Mesodermal cell (in vitro differentiated cells): ENCODE data around the gene SMCHD1.
A peak's percentile ranks its signal among the peaks of the same experiment; 100 is the strongest.
"Not testable (repeated sequence)": the region's sequence is repeated elsewhere in the genome, so short reads cannot be mapped to it uniquely, and the experiment has no call there.

Source experiments
- H3K27ac ChIP-seq: 2 replicates; pipeline ENCODE4 v1.7.0; 2013; ENCODE audit warnings: mild to moderate bottlenecking, low read depth, low read length, moderate library complexity; ENCODE audit not compliant: severe bottlenecking
- H3K36me3 ChIP-seq: 2 replicates; pipeline ENCODE4 v1.7.1; 2013; ENCODE audit warnings: mild to moderate bottlenecking, low read length, moderate library complexity; ENCODE audit not compliant: control insufficient read depth, insufficient read depth
- H3K4me1 ChIP-seq: one replicate; pipeline ENCODE4 v1.7.1; 2013; ENCODE audit warnings: mild to moderate bottlenecking, low read length; ENCODE audit not compliant: insufficient read depth, control insufficient read depth, poor library complexity, severe bottlenecking
- H3K4me3 ChIP-seq: 2 replicates; pipeline ENCODE4 v1.7.0; 2013; ENCODE audit warnings: low read length, control low read depth, mild to moderate bottlenecking; ENCODE audit not compliant: insufficient read depth, poor library complexity, severe bottlenecking; ENCODE audit errors: extremely low read depth
- H3K9me3 ChIP-seq: 2 replicates; pipeline ENCODE4 v1.7.1; 2013; ENCODE audit warnings: mild to moderate bottlenecking, low read length, moderate library complexity; ENCODE audit not compliant: control insufficient read depth
- WGBS, 2 experiments: methylation state at CpG; one replicate each; pipeline ENCODE4 v1.1.5; 2013; ENCODE audit warnings: missing lambda C conversion rate in 2 of 2; ENCODE audit not compliant: insufficient coverage in 2 of 2; 5-methylcytosine and 5-hydroxymethylcytosine counted together

Gene SMCHD1

GRCh38 chr18:2777241-2777640 is 121.7 kb downstream of the SMCHD1 start:
- Histone ChIP-seq H3K4me3 (no peak overlapping the region), H3K27ac (no peak overlapping the region), H3K9me3 (no peaks in the 10 kb centered on the region), H3K36me3 (peaks cover 61% of the 10 kb centered on the region), H3K4me1 (no peaks in the 10 kb centered on the region)

DNA sequence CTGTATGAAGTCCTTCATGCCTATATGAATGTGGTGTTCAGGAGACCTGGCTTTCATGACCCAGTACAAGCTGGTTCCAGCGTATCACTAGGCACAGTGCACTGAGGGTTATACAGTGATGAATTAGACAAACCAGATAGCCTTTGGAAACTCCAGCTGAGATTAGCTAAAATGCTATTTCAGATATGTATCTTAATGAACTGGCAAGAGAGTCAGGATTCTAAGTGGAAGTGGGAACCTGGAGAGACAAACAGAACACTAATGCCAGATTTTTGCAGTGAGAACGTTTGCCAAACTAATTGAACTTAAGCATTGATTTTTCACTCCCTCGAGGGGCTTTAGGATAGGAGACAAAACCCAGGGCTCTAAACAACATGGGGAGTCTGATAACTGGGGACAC is 125.2 kb downstream of the SMCHD1 start:
- Histone ChIP-seq H3K36me3 (peaks cover 59% of the 10 kb centered on the region), H3K9me3 (no peaks in the 10 kb centered on the region), H3K4me1 (no peaks in the 10 kb centered on the region), H3K27ac (no peak overlapping the region), H3K4me3 (no peak overlapping the region)
- WGBS, 2 experiments, result 87 to 90% methylated on average over 2 to 3 of the region's 3 CpGs

DNA sequence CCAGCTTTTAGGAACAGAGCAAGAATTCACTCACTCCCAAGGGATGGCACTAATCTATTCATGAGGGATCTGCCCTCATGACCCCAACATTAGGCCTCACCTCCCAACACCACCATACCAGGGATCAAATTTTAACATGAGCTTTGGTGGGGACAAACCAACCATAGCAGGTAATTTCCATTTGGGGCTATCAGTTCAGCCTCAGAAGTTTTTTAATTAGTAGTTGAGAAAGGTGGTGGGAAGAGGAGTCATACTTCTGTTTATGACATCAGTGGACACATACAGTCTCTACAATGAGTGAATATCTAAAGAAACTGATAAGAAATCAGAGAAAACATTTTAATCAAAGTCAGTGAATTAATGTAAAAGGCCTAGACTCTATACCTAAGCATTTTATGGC is 131.7 kb downstream of the SMCHD1 start:
- H3K36me3 ChIP-seq, result peaks cover 65% of the 10 kb centered on the region
- no peak overlapping the region for H3K27ac ChIP-seq
- no peaks in the 10 kb centered on the region for H3K4me1 ChIP-seq
- H3K4me3 ChIP-seq, result no peak overlapping the region
- H3K9me3 ChIP-seq, result no peaks in the 10 kb centered on the region

DNA sequence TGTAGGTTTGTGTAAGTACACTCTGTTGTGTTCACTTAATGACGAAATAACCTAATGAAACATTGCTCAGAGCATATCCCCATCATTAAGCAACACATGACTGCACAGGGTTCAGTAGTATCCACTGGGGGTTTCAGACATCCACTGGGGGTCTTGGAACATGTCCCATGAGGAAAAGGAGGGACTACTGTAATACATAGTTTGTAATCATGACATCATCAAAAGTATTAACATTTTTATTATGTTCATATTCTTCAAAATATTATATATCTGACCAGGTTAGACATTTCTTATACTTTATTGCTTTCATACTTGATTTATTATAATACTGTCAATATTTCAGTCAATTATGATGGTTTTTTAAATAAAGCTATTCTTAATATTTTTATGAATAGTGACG is 136.9 kb downstream of the SMCHD1 start:
- peaks cover 52% of the 10 kb centered on the region for H3K36me3 ChIP-seq
- H3K4me3 ChIP-seq, result no peak overlapping the region
- H3K9me3 ChIP-seq, result no peaks in the 10 kb centered on the region
- H3K27ac ChIP-seq, result no peak overlapping the region
- no peaks in the 10 kb centered on the region for H3K4me1 ChIP-seq
- no CpG with 5 or more reads among the region's 2 CpGs for WGBS, 2 experiments

GRCh38 chr18:2794159-2794558 is 138.6 kb downstream of the SMCHD1 start:
- Histone ChIP-seq H3K27ac (no peak overlapping the region), H3K36me3 (peaks cover 50% of the 10 kb centered on the region), H3K9me3 (no peaks in the 10 kb centered on the region), H3K4me3 (no peak overlapping the region), H3K4me1 (no peaks in the 10 kb centered on the region)
- WGBS, 2 experiments, result 97% methylated on average over 8 of the region's 9 CpGs

- no peak overlapping the region for H3K27ac ChIP-seq
- H3K36me3 ChIP-seq, result peaks cover 36% of the 10 kb centered on the region
- no peaks in the 10 kb centered on the region for H3K9me3 ChIP-seq
- H3K4me3 ChIP-seq, result no peak overlapping the region
- no CpG with 5 or more reads among the region's 1 CpG for WGBS, 2 experiments
- H3K4me1 ChIP-seq, result no peaks in the 10 kb centered on the region
These were observed 142.4 kb downstream of the SMCHD1 start for GRCh38 chr18:2797951-2798350.

- no peaks in the 10 kb centered on the region for H3K4me1 ChIP-seq
- no peaks in the 10 kb centered on the region for H3K9me3 ChIP-seq
- WGBS, 2 experiments, result no CpG with 5 or more reads among the region's 2 CpGs
- no peak overlapping the region for H3K27ac ChIP-seq
- H3K4me3 ChIP-seq, result no peak overlapping the region
- H3K36me3 ChIP-seq, result peaks cover 36% of the 10 kb centered on the region
These were observed 143.8 kb downstream of the SMCHD1 start for GRCh38 chr18:2799369-2799768.

DNA sequence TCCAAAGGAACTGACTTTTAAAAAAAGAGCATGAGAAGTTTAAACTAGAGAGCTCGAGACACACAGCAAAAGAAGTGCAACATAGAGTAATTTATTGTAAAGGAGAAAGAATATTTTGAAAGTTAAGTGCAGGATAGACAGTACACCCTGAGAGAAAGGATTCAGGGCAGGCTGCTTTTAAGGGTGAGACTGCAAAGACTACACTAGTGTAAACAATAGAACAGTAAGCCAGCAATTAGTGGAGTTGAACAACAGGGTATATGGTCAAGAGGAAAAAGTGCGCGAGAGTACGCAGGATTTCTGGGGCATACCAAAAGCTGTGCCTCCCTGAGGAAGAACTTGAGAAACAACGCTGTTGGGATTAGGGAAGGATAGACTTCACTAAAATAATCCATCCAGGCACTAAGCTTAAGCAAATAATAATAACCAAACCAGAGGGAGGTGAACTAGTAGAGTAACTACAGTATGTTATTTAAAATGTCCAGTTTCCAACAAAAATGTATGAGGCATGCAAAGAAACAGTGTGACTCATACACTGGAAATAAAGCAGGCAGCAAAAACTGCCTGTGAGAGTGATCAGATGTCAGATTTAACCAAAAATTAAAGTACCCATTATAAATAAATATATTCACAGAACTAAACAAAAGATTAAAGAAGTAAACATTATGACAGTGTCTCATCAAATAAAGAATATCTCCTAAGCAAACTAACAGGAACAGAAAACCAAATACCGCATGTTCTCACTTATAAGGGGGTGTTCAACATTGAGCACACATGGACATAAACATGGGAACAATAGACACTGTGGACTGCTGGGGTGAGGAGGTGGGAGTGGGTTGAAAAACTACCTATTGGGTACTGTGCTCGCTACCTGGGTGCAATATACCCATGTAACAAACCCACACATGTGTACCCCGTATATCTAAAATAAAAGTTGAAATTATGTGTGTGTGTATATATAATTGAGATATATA is 150.7 kb downstream of the SMCHD1 start:
- peaks cover 6% of the 10 kb centered on the region for H3K9me3 ChIP-seq
- H3K4me3 ChIP-seq, result no peak overlapping the region
- no peaks in the 10 kb centered on the region for H3K4me1 ChIP-seq
- H3K27ac ChIP-seq, result peak overlapping the region; percentile 29
- H3K36me3 ChIP-seq, result peaks cover 5% of the 10 kb centered on the region
- 93 to 100% methylated on average over 1 to 3 of the region's 8 CpGs for WGBS, 2 experiments

DNA sequence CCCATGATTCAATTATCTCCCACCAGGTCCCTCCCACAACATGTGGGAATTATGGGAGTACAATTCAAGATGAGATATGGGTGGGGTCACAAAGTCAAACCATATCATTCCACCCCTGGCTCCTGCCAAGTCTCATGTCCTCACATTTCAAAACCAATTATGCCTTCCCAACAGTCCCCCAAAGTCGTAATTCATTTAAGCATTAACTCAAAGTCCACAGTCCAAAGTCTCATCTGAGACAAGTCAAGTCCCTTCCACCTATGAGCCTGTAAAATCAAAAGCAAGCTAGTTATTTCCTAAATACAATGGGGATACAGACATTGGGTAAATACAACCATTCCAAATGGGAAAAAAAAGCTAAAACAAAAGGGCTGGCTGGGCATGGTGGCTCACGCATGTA is 153.1 kb downstream of the SMCHD1 start:
- WGBS, 2 experiments, result 86 to 92% methylated on average over 1 to 2 of the region's 2 CpGs
- H3K4me3 ChIP-seq, H3K36me3 ChIP-seq, H3K27ac ChIP-seq, H3K4me1 ChIP-seq, H3K9me3 ChIP-seq: not testable (repeated sequence)

GRCh38 chr18:2809666-2810183 is 154.2 kb downstream of the SMCHD1 start:
- not testable (repeated sequence) for H3K4me3 ChIP-seq, H3K27ac ChIP-seq, H3K9me3 ChIP-seq, H3K4me1 ChIP-seq, H3K36me3 ChIP-seq
- WGBS, 2 experiments, result 85% methylated on average over 6 of the region's 6 CpGs

- no CpG with 5 or more reads among the region's 1 CpG for WGBS, 2 experiments
- Histone ChIP-seq H3K4me1 (no peaks in the 10 kb centered on the region), H3K4me3 (no peak overlapping the region), H3K27ac (no peak overlapping the region), H3K9me3 (peaks cover 6% of the 10 kb centered on the region), H3K36me3 (no peaks in the 10 kb centered on the region)
These were observed 155.9 kb downstream of the SMCHD1 start for GRCh38 chr18:2811416-2811815.
